Right atrium auricular region (tissue), 2 donors: ENCODE measurements around the gene BCL7A. TPM values are rescaled to one million over a fixed set of nuclear protein-coding genes. Genes with fewer than 3 reads are reported as not detected.
A peak's percentile ranks its signal among the peaks of the same experiment; 100 is the strongest.

Experiments
- DNase-seq: peaks from one replicate; pipeline ENCODE4 v3.0.0-alpha.2; 2019; ENCODE audit warnings: low spot score
- H3K27ac ChIP-seq, 2 donors: fragments of 200-600 bp; sonication (generic); 1 replicate in 1 of 2; 2 replicates in 1 of 2; pipeline ENCODE4 v1.5.1; 2016 to 2019
- H3K27me3 ChIP-seq, 2 donors: fragments of 200-600 bp; sonication (generic); one replicate each; pipeline versions ENCODE4 v1.5.1 to v1.6.0; 2017 to 2019
- H3K36me3 ChIP-seq: fragments of 200-600 bp; sonication (generic); one replicate; pipeline ENCODE4 v1.5.1; 2016
- H3K4me1 ChIP-seq, 2 donors: fragments of 200-600 bp; sonication (generic); one replicate each; pipeline versions ENCODE4 v1.5.1 to v1.6.0; 2017 to 2019
- H3K4me3 ChIP-seq, 2 donors: fragments of 200-600 bp; sonication (generic); 1 replicate in 1 of 2; 2 replicates in 1 of 2; pipeline ENCODE4 v1.5.1; 2017 to 2019; ENCODE audit warnings: mild to moderate bottlenecking in 1 of 2, moderate library complexity in 1 of 2
- H3K9me3 ChIP-seq, 2 donors: fragments of 200-600 bp; sonication (generic); one replicate each; pipeline ENCODE4 v1.5.1; 2019
- total RNA-seq, 2 donors: library from RNA; depleted of rRNA; stranded (reverse); fragments of >200 nt; gene quantifications; one replicate each; pipeline ENCODE4 v1.1.0, GENCODE V29; 2016
- TF ChIP-seq, protein P1 (sequence below), 2 donors: fragments of 200-600 bp; sonication (generic); IDR thresholded peaks; one replicate each; pipeline ENCODE4 v1.5.1; 2019; ENCODE audit warnings: antibody characterized with exemption in 2 of 2

BCL7A gene
- total RNA-seq, 2 donors from 2014 or later = 11.5 to 21.2 TPM

DNA sequence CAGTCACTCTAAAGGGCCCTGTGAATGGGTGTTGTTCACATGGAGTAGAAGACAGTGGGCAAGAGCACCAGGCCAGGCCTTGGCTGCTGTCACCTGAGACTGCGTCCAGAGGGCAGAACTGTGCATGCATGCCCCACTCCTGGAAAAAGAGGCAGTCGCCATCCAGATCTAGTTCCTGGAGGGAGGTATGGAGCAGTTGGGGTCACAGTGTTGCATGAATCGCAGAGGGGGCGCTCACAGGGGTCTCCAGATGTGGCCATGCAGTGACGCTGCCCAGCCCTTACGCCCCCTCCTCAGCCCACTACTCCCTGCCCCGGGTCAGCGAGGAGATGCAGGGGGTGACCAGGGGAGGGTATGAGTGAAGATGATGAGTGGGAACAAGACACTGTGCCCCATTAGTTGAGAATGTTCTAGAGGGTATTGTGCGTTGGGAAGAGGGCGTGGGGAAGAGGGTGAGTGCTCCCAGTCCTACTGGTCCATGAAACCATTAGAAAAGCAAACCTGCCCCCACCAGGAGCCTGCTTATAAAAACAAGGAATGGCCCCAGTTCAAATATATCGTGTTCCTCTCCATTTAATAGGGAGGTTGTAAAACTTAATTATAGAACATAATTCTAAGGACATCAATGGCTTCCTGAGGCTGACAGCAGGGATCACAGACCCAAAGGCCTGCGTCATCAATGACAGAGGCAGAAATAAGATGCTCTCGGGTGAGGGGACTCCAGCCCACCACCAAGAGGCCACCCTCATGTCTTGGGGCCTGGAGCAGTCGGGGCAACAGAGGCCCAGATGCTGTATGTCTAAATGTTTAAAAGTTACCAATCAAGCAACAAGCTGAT lies 32.2 kb upstream of the BCL7A start:
- H3K36me3 ChIP-seq = no peaks in the 10 kb centered on the region
- no peaks in the 10 kb centered on the region for H3K4me1 ChIP-seq
- H3K4me3 ChIP-seq = no peak overlapping the region
- H3K9me3 ChIP-seq = no peaks in the 10 kb centered on the region
- no peak overlapping the region for H3K27ac ChIP-seq
- no peaks in the 10 kb centered on the region for H3K27me3 ChIP-seq
- DNase-seq = no peak
- TF ChIP-seq, protein P1, sequence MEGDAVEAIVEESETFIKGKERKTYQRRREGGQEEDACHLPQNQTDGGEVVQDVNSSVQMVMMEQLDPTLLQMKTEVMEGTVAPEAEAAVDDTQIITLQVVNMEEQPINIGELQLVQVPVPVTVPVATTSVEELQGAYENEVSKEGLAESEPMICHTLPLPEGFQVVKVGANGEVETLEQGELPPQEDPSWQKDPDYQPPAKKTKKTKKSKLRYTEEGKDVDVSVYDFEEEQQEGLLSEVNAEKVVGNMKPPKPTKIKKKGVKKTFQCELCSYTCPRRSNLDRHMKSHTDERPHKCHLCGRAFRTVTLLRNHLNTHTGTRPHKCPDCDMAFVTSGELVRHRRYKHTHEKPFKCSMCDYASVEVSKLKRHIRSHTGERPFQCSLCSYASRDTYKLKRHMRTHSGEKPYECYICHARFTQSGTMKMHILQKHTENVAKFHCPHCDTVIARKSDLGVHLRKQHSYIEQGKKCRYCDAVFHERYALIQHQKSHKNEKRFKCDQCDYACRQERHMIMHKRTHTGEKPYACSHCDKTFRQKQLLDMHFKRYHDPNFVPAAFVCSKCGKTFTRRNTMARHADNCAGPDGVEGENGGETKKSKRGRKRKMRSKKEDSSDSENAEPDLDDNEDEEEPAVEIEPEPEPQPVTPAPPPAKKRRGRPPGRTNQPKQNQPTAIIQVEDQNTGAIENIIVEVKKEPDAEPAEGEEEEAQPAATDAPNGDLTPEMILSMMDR (IDR thresholded peaks at IDR 0.05) = no peak

DNA sequence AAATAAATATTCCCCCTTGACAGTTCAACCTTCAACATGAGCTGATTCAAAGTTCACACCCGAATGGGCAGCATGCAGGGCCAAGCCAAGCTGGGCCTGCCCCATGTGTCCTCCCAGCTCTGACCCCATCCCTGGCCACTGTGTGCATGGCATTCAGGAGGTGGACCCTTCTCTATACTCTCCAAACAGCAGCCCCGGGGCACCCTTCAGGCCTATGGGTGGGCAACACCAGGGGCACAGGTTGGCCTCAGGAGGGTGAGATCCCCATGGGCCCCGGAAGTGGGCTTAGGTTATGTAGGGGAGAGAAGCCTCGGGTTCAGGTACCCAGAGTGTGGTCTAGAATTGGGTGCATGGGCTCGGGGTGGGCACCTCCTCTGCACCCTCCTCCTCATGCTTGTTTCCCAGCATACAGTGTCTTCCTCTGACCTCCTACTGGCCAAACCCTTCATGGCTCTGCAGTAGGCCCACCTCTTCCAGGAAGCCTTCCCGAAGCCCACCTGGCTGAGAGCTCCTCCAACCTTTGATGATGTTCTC lies 31.5 kb upstream of the BCL7A start:
- Histone ChIP-seq H3K27ac (no peak overlapping the region), H3K4me3 (no peak overlapping the region), H3K4me1 (no peaks in the 10 kb centered on the region), H3K36me3 (no peaks in the 10 kb centered on the region), H3K9me3 (no peaks in the 10 kb centered on the region), H3K27me3 (no peaks in the 10 kb centered on the region)
- TF ChIP-seq, protein P1 (IDR thresholded peaks at IDR 0.05) = no peak
- no peak for DNase-seq

DNA sequence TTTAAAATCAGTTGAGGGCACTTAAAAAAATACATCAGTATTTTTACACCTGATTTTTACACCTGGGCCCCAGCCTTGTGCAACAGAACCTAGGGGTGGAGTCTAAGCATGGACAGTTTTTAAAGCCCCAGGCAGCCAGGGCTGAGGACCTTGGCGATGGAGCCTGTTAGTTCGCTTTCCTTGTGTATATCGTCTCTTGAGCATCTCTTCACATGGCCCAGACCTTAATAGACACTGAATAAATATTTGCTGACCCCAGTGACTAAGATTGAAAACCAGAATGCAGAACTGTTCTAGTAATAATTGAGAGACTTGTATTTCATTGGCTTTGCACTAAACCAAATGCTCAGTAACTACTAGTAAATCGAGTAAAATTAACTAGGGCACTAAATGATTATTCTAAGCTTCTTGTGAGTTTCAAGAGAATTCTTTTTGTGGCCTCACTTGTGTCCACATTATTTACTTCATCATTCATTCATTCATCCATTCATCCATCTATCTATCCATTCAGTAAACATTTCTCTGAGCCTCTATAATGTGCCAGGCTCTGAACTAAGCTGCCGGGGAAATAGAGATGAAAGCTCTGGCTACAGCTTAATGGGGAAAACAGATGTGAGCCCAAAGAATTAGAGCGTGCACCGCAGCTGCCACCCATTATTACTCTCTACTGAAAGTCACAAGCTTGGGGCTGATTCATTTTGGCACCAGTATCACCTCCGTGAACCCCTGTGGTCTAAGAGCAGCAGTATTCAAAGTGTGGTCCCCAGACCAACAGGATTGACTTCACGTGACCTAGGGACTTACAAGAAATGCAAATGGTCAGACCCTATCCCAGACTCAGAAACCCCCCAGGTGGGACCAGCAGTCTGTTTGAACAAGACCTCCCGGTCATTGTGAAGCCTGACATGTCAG lies 30.7 kb upstream of the BCL7A start:
- H3K9me3 ChIP-seq = no peaks in the 10 kb centered on the region
- no peak overlapping the region for H3K27ac ChIP-seq
- no peak overlapping the region for H3K4me3 ChIP-seq
- no peaks in the 10 kb centered on the region for H3K36me3 ChIP-seq
- TF ChIP-seq, protein P1 (IDR thresholded peaks at IDR 0.05) = no peak
- H3K4me1 ChIP-seq = peaks cover 0 to 1% of the 10 kb centered on the region in 2 donors
- no peaks in the 10 kb centered on the region for H3K27me3 ChIP-seq
- DNase-seq = no peak

DNA sequence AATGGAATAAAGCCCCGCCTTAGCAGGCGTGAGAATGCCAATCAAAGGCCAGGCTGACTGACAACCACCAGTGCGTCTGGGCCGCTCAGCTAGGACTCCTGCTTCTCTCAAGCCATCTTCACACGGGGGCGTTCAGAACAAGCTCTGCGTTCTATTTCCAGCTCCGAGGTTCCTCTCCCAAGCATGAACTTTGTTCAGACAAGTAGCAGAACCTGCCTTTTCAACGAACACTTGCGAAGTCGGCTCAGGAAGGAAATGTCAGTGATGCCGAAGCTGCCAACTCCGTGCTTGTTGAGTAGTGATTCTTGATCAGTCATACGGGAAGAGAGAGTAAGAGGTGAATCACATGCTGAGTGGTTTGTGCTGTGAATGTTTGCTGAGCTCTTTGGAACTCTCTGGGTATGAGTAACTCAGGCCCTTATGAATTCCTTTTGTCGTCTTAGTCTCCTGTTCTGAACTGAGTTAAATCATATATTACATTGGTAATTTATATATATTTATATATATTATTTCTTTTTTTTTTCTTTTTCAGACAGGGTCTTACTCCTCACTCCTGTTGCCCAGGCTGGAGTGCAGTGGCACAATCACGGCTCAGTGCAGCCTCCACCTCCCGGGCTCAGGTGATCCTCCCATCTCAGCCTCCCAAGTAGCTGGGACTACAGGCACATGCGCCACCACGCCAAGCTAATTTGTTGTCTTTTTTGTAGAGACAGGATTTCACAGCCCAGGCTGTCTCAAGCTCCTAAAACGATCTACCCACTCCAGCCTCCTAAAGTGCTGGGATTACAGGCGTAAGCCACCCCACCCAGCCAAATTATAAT lies 29.4 kb upstream of the BCL7A start:
- no peaks in the 10 kb centered on the region for H3K9me3 ChIP-seq
- H3K36me3 ChIP-seq = no peaks in the 10 kb centered on the region
- no peak for DNase-seq
- no peaks in the 10 kb centered on the region for H3K27me3 ChIP-seq
- no peak overlapping the region for H3K4me3 ChIP-seq
- peak overlapping the region; percentile 42 to 58 for H3K27ac ChIP-seq
- TF ChIP-seq, protein P1 (IDR thresholded peaks at IDR 0.05) = no peak
- H3K4me1 ChIP-seq = peaks cover 0 to 11% of the 10 kb centered on the region in 2 donors
